Mucosa of descending colon (tissue), 3 donors: ENCODE measurements around the gene ZDHHC13. TPM values are rescaled to one million over a fixed set of nuclear protein-coding genes. Genes with fewer than 3 reads are reported as not detected.
A peak's percentile ranks its signal among the peaks of the same experiment; 100 is the strongest.

Experiments
- ATAC-seq: fragments of 200-7000 bp; cut with Tn5 transposase; one replicate; pipeline ENCODE4 v1.9.1; 2020; ENCODE audit warnings: mild to moderate bottlenecking, moderate library complexity
- DNase-seq, 3 donors: peaks; one replicate each; pipeline ENCODE4 v3.0.0-alpha.2; 2020
- H3K36me3 ChIP-seq: fragments of 200-600 bp; one replicate; pipeline ENCODE4 v1.8.0; 2021; ENCODE audit warnings: low read depth, mild to moderate bottlenecking
- H3K4me1 ChIP-seq: fragments of 200-600 bp; one replicate; pipeline ENCODE4 v1.8.0; 2021; ENCODE audit warnings: low read depth, mild to moderate bottlenecking
- H3K4me3 ChIP-seq: fragments of 200-600 bp; one replicate; pipeline ENCODE4 v1.8.0; 2021; ENCODE audit warnings: mild to moderate bottlenecking
- H3K9me3 ChIP-seq: fragments of 200-600 bp; one replicate; pipeline ENCODE4 v1.8.0; 2021; ENCODE audit warnings: mild to moderate bottlenecking
- CTCF ChIP-seq: fragments of 200-600 bp; IDR thresholded peaks from one replicate; pipeline ENCODE4 v1.8.0; 2022; ENCODE audit warnings: antibody characterized with exemption, mild to moderate bottlenecking
- intact Hi-C, 2 donors: fragments of 100-400 bp; cut with DNase I in 1 of 2; cut with micrococcal nuclease in 1 of 2; formaldehyde crosslinking; loops; one replicate each; pipeline versions ENCODE4 v1.11.0 to v1.11.1; 2022; cut with DNase I, micrococcal nuclease
- total RNA-seq, 3 donors: library from RNA; stranded (reverse); fragmentation: NEBNext Ultra II Directional in 2 of 3; extraction: Animal tissue kit (Norgen Biotek cat#: 25700) in 2 of 3; gene quantifications; one replicate each; pipeline versions ENCODE4 v1.2.1 to v1.2.4, GENCODE V29; 2021 to 2023
- donor health status: DM: no; HTN: no; CAD: no; lungs with moderate emphysema.
- donor health status: DM: no; HTN: no; CAD: no.
- donor health status: DM: no; HTN: yes; CAD: no.

ZDHHC13 gene
- total RNA-seq, 3 donors from 2014 or later: 19.7 to 33.4 (median 27.2) TPM

DNA sequence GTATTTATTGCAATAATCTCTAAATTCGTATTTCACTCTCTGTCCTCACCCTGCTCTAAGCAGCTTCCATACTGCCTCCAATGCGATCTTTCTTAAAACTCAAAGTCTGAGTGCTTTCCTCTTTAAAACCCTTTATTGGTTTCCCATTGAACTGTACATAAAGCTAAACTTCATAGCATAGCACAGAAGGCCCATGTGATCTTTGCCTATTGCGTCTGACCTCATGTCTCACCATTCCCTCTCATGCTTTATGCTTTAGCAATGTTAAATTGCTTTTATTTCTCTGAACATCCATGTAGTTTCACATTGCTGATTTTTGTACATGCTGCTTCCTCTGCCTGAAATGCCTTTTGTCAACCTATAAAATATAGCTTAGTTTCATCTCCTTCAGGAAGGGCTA is 28.4 kb downstream of the ZDHHC13 start:
- H3K36me3 ChIP-seq: no peaks in the 10 kb centered on the region
- H3K4me3 ChIP-seq: no peak overlapping the region
- ATAC-seq (peak; percentile 16), DNase-seq (no peak)
- intact Hi-C loops: no loop called here
- H3K4me1 ChIP-seq: peaks cover 5% of the 10 kb centered on the region
- TF ChIP-seq CTCF: no peak
- no peaks in the 10 kb centered on the region for H3K9me3 ChIP-seq

DNA sequence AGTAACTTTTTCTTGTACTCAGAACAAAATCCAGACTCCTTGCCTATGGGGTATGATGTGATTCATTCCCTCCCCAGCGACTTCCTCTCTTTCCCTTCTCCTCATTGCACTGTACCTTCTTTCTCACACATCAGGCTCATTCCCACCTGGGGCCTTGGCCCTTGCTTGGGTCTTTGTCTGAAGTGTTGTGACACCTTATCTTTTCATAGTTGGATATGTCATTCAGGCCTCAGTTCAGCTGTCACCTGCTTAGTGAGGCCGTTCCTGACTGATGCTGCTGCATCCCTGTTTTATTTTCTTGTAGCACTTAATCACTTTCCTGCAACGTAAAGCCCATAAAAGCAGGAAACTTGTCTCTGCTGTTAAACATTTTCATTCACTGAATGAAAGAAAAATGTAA is 39.9 kb downstream of the ZDHHC13 start:
- ATAC-seq (no peak), DNase-seq (no peak)
- no peaks in the 10 kb centered on the region for H3K36me3 ChIP-seq
- no peak for TF ChIP-seq CTCF
- intact Hi-C loops: no loop called here
- H3K4me1 ChIP-seq: no peaks in the 10 kb centered on the region
- no peaks in the 10 kb centered on the region for H3K9me3 ChIP-seq
- no peak overlapping the region for H3K4me3 ChIP-seq

DNA sequence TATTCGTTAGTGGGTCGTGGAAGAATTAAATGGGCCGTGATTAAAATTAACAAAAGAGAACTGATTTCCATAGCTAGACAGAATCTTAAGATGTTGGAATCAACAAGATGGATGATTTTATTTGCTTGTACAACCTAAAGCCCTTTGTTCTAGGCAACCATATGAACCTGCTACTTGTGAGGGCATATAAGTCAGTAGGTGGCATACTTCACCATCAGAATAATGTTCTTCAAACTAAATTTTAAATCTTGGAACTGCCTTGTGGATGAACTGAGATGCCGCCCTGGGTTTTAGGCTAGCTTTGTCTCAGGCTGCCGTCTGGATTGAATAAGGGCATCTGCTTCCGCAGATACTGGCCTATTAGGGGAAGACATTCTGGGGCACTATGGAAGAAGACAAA is 43.9 kb downstream of the ZDHHC13 start:
- H3K4me3 ChIP-seq: no peak overlapping the region
- intact Hi-C loops: no loop called here
- ATAC-seq (no peak), DNase-seq (no peak)
- H3K36me3 ChIP-seq: peaks cover 7% of the 10 kb centered on the region
- H3K4me1 ChIP-seq: no peaks in the 10 kb centered on the region
- no peak for TF ChIP-seq CTCF
- no peaks in the 10 kb centered on the region for H3K9me3 ChIP-seq

DNA sequence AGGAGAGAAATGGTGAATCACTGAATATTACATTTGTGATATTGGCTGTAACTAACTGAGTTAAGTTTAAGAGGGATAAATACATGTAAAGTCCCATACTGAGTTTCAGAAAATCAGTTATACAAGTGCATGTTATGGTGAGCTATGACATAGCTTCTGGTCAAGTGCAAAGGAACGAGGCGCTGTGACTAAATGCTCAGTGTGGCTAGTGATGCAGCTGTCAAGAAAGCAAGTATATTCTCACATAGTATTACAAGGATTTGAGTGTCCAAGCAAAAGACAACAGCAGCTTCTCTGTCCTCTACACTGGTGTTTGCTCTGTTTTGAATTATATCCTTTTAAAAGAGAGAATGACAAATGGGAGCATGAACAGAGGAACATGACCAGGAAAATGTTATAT is 44.7 kb downstream of the ZDHHC13 start:
- intact Hi-C loops: no loop called here
- Histone ChIP-seq H3K36me3 (peaks cover 7% of the 10 kb centered on the region), H3K9me3 (no peaks in the 10 kb centered on the region), H3K4me1 (no peaks in the 10 kb centered on the region), H3K4me3 (no peak overlapping the region)
- no peak for ATAC-seq
- no peak for TF ChIP-seq CTCF
- no peak for DNase-seq

- no peak for DNase-seq
- Histone ChIP-seq H3K36me3 (peaks cover 7% of the 10 kb centered on the region), H3K4me3 (no peak overlapping the region), H3K9me3 (no peaks in the 10 kb centered on the region), H3K4me1 (no peaks in the 10 kb centered on the region)
- ATAC-seq: no peak
- intact Hi-C loops: no loop called here
- TF ChIP-seq CTCF: no peak
These were observed 46.1 kb downstream of the ZDHHC13 start for GRCh38 chr11:19162951-19163505.

- Histone ChIP-seq H3K4me1 (no peaks in the 10 kb centered on the region), H3K9me3 (no peaks in the 10 kb centered on the region), H3K36me3 (peaks cover 7% of the 10 kb centered on the region), H3K4me3 (no peak overlapping the region)
- DNase-seq (no peak), ATAC-seq (no peak)
- TF ChIP-seq CTCF: no peak
- intact Hi-C loops: no loop called here
These were observed 46.6 kb downstream of the ZDHHC13 start for GRCh38 chr11:19163617-19164016.
